Liver (tissue), 9 donors: ENCODE results near the gene THTPA. TPM values are rescaled to one million over a fixed set of nuclear protein-coding genes. Genes with fewer than 3 reads are reported as not detected.

ENCODE experiments used
- DNase-seq: peaks from one replicate; pipeline ENCODE4 v3.0.0-alpha.2; 2017; ENCODE audit warnings: low spot score
- H3K27ac ChIP-seq, 2 donors: one replicate each; pipeline ENCODE4 v1.7.0; 2013; ENCODE audit warnings: inconsistent platforms in 2 of 2, low read length in 2 of 2, control low read depth in 1 of 2, low read depth in 1 of 2, mild to moderate bottlenecking in 1 of 2
- H3K27me3 ChIP-seq, 4 donors: one replicate each; pipeline versions ENCODE4 v1.6.1 to v1.7.0; 2013; ENCODE audit warnings: low read length in 3 of 4, inconsistent platforms in 1 of 4, mild to moderate bottlenecking in 1 of 4, moderate library complexity in 1 of 4; ENCODE audit not compliant: control insufficient read depth in 4 of 4, insufficient read depth in 4 of 4
- H3K36me3 ChIP-seq, 4 donors: one replicate each; pipeline versions ENCODE4 v1.6.1 to v1.7.0; 2013; ENCODE audit warnings: low read length in 3 of 4, mild to moderate bottlenecking in 3 of 4, low read depth in 1 of 4, moderate library complexity in 1 of 4; ENCODE audit not compliant: control insufficient read depth in 4 of 4, insufficient read depth in 3 of 4
- H3K4me1 ChIP-seq, 4 donors: one replicate each; pipeline versions ENCODE4 v1.6.1 to v1.7.0; 2013; ENCODE audit warnings: low read length in 3 of 4, mild to moderate bottlenecking in 3 of 4, moderate library complexity in 1 of 4; ENCODE audit not compliant: control insufficient read depth in 4 of 4, insufficient read depth in 4 of 4
- H3K4me3 ChIP-seq, 3 donors: one replicate each; pipeline versions ENCODE4 v1.6.1 to v1.7.0; 2013; ENCODE audit warnings: low read length in 3 of 3, control low read depth in 1 of 3, low read depth in 1 of 3, mild to moderate bottlenecking in 1 of 3
- H3K9ac ChIP-seq, 2 donors: one replicate each; pipeline ENCODE4 v1.7.0; 2013; ENCODE audit warnings: low read length in 2 of 2, mild to moderate bottlenecking in 2 of 2, moderate library complexity in 2 of 2, control low read depth in 1 of 2, low read depth in 1 of 2
- H3K9me3 ChIP-seq, 4 donors: one replicate each; pipeline versions ENCODE4 v1.6.1 to v1.7.0; 2013; ENCODE audit warnings: low read length in 3 of 4; ENCODE audit not compliant: control insufficient read depth in 4 of 4
- EGR1 ChIP-seq, 2 donors: IDR thresholded peaks; 2 replicates each; pipeline ENCODE4 v1.6.1; 2016 to 2018; ENCODE audit warnings: antibody characterized with exemption in 2 of 2, low read depth in 2 of 2
- FOXA2 ChIP-seq: IDR thresholded peaks from 2 replicates; pipeline ENCODE4 v1.6.1; 2016; ENCODE audit warnings: antibody characterized with exemption
- GABPA ChIP-seq, 2 donors: IDR thresholded peaks in 1 of 2; conservative IDR thresholded peaks in 1 of 2; 2 replicates each; pipeline ENCODE4 v1.6.1; 2016; ENCODE audit warnings: antibody characterized with exemption in 2 of 2, mild to moderate bottlenecking in 1 of 2, moderate library complexity in 1 of 2
- HNF4A ChIP-seq, 2 donors: conservative IDR thresholded peaks; 2 replicates each; pipeline ENCODE4 v1.6.1; 2016; ENCODE audit warnings: antibody characterized with exemption in 2 of 2, mild to moderate bottlenecking in 2 of 2
- JUND ChIP-seq, 2 donors: IDR thresholded peaks; 2 replicates each; pipeline ENCODE4 v1.6.1; 2016; ENCODE audit warnings: antibody characterized with exemption in 2 of 2
- NR2F2 ChIP-seq: IDR thresholded peaks from 2 replicates; pipeline ENCODE4 v1.6.1; 2016; ENCODE audit warnings: antibody characterized with exemption
- RAD21 ChIP-seq, 2 donors: IDR thresholded peaks; 2 replicates each; pipeline ENCODE4 v1.6.1; 2016; ENCODE audit warnings: antibody characterized with exemption in 2 of 2, mild to moderate bottlenecking in 2 of 2
- SP1 ChIP-seq: IDR thresholded peaks from 2 replicates; pipeline ENCODE4 v1.6.1; 2018; ENCODE audit warnings: antibody characterized with exemption, mild to moderate bottlenecking
- TAF1 ChIP-seq: conservative IDR thresholded peaks from 2 replicates; pipeline ENCODE4 v1.6.1; 2016; ENCODE audit warnings: antibody characterized with exemption, mild to moderate bottlenecking
- YY1 ChIP-seq: IDR thresholded peaks from 2 replicates; pipeline ENCODE4 v1.6.1; 2016; ENCODE audit warnings: antibody characterized with exemption, mild to moderate bottlenecking
- WGBS: extraction: QIAGEN DNeasy Blood & Tissue Kit; methylation state at CpG from one replicate; pipeline ENCODE4 v1.1.7; 2013; 5-methylcytosine and 5-hydroxymethylcytosine counted together
- polyA plus RNA-seq, 2 donors: library from polyadenylated mRNA; stranded (reverse) in 1 of 2; unstranded in 1 of 2; fragments of 200-250 nt in 1 of 2; fragments of >200 nt in 1 of 2; fragmentation: Nextera tagmentation in 1 of 2; extraction: Ambion mirVana in 1 of 2; gene quantifications; one replicate each; pipeline versions ENCODE4 v1.2.1 to v1.2.3, GENCODE V29; 2013 to 2015
- total RNA-seq, 2 donors: library from RNA; depleted of rRNA; stranded (reverse); fragments of >200 nt; gene quantifications; one replicate each; pipeline ENCODE4 v1.2.3, GENCODE V29; 2014
- TF ChIP-seq, protein P1 (sequence below): IDR thresholded peaks from 2 replicates; pipeline ENCODE4 v1.6.1; 2016; ENCODE audit warnings: antibody characterized with exemption, mild to moderate bottlenecking
- TF ChIP-seq, protein P2 (sequence below): IDR thresholded peaks from 2 replicates; pipeline ENCODE4 v1.6.1; 2016; ENCODE audit warnings: antibody characterized with exemption
- TF ChIP-seq, protein P3 (sequence below): fragments of 150-350 bp; IDR thresholded peaks from 2 replicates; pipeline ENCODE4 v1.5.1; 2017; ENCODE audit warnings: improper control_type of control experiment, low read depth, low read length; ENCODE audit not compliant: missing input control
- TF ChIP-seq, protein P4 (sequence below): IDR thresholded peaks from 2 replicates; pipeline ENCODE4 v1.6.1; 2016; ENCODE audit warnings: antibody characterized with exemption
- donor health status: healthy.
- donor health status: healthy.
- donor health status: healthy.
- donor health status: healthy.
- donor health status: healthy.

The THTPA gene
- total and polyA plus RNA-seq, 4 donors: 7.3 to 19.8 (median 9.9) TPM

DNA sequence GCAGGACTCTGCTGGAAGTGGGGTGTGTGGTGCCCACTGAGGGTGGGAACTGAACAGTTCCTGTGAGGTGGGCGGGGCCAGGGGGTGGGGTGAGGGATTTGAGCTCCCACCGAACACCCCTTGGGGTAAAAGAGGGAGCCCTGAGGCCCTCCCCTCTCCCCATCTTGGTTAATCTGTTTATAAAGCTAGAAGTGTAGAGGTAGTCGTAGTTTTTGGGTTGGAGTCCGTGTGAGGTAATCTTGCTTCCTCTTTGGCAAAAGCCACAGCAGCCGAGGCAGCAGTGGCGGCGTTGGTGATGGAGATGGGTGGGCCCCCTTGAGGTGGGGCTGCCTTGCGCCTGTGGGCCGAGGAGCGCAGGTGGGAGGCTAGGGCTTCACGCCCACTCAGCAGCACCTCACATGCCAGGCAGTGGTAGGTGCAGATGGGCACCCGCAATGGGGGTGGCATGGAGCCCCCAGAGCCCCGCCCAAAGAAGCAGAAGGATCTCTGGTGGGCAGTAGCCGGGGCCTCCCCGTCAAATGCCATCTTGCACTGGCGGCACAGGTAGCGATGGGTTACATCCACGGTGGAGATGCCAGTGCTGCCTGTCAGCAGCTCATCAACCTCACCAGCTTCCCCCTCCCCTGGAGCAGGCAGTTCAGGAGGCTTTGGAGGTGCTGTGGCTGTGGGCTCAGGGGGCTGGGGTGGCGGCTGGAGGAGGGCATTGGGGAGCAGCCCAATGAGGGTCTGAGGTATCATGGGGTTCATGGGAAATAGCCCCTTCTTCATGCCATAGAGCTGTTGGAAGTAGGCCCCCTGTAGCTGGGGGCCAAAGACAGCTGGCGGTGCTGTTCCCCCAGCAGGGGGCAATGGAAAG, 34.1 kb upstream of the THTPA start:
- DNase-seq: no peak
- WGBS: 90% methylated on average over 20 of the region's 20 CpGs
- H3K27me3 ChIP-seq: no peaks in the 10 kb centered on the region

GRCh38 chr14:23522643-23523198, 33.4 kb upstream of the THTPA start:
- Histone ChIP-seq H3K27ac (no peak overlapping the region), H3K9ac (no peak overlapping the region), H3K4me3 (no peak overlapping the region), H3K27me3 (no peaks in the 10 kb centered on the region), H3K36me3 (no peaks in the 10 kb centered on the region), H3K9me3 (no peaks in the 10 kb centered on the region), H3K4me1 (no peaks in the 10 kb centered on the region)
- TF ChIP-seq, protein P1, sequence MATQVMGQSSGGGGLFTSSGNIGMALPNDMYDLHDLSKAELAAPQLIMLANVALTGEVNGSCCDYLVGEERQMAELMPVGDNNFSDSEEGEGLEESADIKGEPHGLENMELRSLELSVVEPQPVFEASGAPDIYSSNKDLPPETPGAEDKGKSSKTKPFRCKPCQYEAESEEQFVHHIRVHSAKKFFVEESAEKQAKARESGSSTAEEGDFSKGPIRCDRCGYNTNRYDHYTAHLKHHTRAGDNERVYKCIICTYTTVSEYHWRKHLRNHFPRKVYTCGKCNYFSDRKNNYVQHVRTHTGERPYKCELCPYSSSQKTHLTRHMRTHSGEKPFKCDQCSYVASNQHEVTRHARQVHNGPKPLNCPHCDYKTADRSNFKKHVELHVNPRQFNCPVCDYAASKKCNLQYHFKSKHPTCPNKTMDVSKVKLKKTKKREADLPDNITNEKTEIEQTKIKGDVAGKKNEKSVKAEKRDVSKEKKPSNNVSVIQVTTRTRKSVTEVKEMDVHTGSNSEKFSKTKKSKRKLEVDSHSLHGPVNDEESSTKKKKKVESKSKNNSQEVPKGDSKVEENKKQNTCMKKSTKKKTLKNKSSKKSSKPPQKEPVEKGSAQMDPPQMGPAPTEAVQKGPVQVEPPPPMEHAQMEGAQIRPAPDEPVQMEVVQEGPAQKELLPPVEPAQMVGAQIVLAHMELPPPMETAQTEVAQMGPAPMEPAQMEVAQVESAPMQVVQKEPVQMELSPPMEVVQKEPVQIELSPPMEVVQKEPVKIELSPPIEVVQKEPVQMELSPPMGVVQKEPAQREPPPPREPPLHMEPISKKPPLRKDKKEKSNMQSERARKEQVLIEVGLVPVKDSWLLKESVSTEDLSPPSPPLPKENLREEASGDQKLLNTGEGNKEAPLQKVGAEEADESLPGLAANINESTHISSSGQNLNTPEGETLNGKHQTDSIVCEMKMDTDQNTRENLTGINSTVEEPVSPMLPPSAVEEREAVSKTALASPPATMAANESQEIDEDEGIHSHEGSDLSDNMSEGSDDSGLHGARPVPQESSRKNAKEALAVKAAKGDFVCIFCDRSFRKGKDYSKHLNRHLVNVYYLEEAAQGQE: no peak
- TF ChIP-seq NR2F2 (no peak), JUND (IDR thresholded peaks at IDR 0.05) (no peak), GABPA (IDR thresholded peaks at IDR 0.05 in 1 of 2, conservative IDR thresholded peaks at IDR 0.05 in 1 of 2) (no peak), FOXA2 (no peak), HNF4A (conservative IDR thresholded peaks at IDR 0.05) (no peak), YY1 (no peak), EGR1 (IDR thresholded peaks at IDR 0.05; ENCODE audit: low read depth in 2 of 2) (no peak), TAF1 (no peak), SP1 (no peak), RAD21 (IDR thresholded peaks at IDR 0.05) (no peak)
- TF ChIP-seq, protein P2, sequence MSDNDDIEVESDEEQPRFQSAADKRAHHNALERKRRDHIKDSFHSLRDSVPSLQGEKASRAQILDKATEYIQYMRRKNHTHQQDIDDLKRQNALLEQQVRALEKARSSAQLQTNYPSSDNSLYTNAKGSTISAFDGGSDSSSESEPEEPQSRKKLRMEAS: no peak
- TF ChIP-seq, protein P3, sequence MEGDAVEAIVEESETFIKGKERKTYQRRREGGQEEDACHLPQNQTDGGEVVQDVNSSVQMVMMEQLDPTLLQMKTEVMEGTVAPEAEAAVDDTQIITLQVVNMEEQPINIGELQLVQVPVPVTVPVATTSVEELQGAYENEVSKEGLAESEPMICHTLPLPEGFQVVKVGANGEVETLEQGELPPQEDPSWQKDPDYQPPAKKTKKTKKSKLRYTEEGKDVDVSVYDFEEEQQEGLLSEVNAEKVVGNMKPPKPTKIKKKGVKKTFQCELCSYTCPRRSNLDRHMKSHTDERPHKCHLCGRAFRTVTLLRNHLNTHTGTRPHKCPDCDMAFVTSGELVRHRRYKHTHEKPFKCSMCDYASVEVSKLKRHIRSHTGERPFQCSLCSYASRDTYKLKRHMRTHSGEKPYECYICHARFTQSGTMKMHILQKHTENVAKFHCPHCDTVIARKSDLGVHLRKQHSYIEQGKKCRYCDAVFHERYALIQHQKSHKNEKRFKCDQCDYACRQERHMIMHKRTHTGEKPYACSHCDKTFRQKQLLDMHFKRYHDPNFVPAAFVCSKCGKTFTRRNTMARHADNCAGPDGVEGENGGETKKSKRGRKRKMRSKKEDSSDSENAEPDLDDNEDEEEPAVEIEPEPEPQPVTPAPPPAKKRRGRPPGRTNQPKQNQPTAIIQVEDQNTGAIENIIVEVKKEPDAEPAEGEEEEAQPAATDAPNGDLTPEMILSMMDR: no peak
- TF ChIP-seq, protein P4, sequence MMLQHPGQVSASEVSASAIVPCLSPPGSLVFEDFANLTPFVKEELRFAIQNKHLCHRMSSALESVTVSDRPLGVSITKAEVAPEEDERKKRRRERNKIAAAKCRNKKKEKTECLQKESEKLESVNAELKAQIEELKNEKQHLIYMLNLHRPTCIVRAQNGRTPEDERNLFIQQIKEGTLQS: no peak
- WGBS: 89% methylated on average over 9 of the region's 9 CpGs
- no peak for DNase-seq

More for the DNA sequence above, 34.1 kb upstream of the THTPA start:
- Histone ChIP-seq H3K4me3 (no peak overlapping the region), H3K9ac (no peak overlapping the region), H3K27ac (no peak overlapping the region), H3K4me1 (no peaks in the 10 kb centered on the region), H3K9me3 (no peaks in the 10 kb centered on the region), H3K36me3 (no peaks in the 10 kb centered on the region)
- TF ChIP-seq NR2F2: no peak
- TF ChIP-seq, protein P4: no peak
- TF ChIP-seq JUND (IDR thresholded peaks at IDR 0.05): no peak
